Measurements from ENCODE around the gene DOCK7.

Gene DOCK7

DNA sequence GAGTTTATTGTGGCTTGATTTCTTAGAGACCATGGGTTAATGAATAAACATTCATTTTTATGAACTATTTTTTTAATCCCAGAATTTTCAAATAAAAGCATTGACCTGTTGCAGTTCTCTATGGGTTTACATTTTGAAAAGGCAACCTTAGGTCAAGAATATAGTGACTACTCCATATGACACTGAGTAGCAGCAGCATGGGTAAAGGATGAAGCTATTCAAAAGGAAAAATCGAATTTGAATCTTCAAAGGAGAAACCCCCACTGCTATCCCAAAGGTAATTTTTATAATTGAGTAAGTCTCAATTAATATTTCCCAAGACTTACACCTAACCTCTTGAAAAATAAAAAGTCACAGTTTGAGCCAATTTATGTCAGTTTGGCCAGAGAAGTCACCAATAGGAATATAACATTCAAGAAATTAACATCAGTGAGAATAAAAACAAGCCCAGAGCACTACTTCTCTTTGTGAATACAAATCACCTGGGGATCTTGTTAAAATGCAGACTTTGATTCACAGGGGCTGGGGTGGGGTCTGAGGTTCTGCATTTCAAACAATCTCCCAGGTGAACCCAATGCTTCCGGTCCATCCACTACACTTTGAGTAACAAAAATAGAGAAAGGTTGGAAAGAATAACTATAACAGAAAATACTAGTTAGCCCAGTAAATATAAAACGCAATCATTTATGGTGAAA, 211.5 kb downstream of the DOCK7 start:
- H3K36me3 ChIP-seq (ENCODE audit: low read length): no peaks in the 10 kb centered on the region

GRCh38 chr1:62467092-62467491, 221.1 kb downstream of the DOCK7 start:
- Histone ChIP-seq H3K36me3 (ENCODE audit: low read length) (no peaks in the 10 kb centered on the region), H3K79me2 (ENCODE audit: insufficient read depth, low read length) (no peaks in the 10 kb centered on the region), H3K4me3 (ENCODE audit: insufficient read depth, low read length, poor library complexity, severe bottlenecking) (no peak overlapping the region), H2AFZ (ENCODE audit: low read depth, low read length, severe bottlenecking) (no peak overlapping the region), H4K20me1 (ENCODE audit: low read depth, low read length) (no peaks in the 10 kb centered on the region), H3K9ac (ENCODE audit: low read length) (no peak overlapping the region), H3K4me2 (ENCODE audit: low read depth, low read length, poor library complexity, severe bottlenecking) (no peak overlapping the region), H3K27ac (ENCODE audit: low read depth, low read length) (no peak overlapping the region), H3K27me3 (ENCODE audit: low read length) (no peaks in the 10 kb centered on the region), H3K9me3 (ENCODE audit: insufficient read depth, low read length) (no peaks in the 10 kb centered on the region), H3K9me2 (replicated peaks; ENCODE audit: insufficient read depth, low read length) (no peaks in the 10 kb centered on the region), H3F3A (ENCODE audit: insufficient read depth) (no peaks in the 10 kb centered on the region)
- TF ChIP-seq EZH2phosphoT487 (conservative IDR thresholded peaks at IDR 0.05; ENCODE audit: low read length): no peak
- no peak for TF ChIP-seq CTCF (IDR thresholded peaks at IDR 0.05; ENCODE audit: insufficient read depth, low read length, poor library complexity, severe bottlenecking)

More for the DNA sequence above, 211.5 kb downstream of the DOCK7 start:
- TF ChIP-seq CTCF (IDR thresholded peaks at IDR 0.05; ENCODE audit: insufficient read depth, low read length, poor library complexity, severe bottlenecking) (no peak), EZH2phosphoT487 (conservative IDR thresholded peaks at IDR 0.05; ENCODE audit: low read length) (no peak)
- Histone ChIP-seq H3K9me3 (ENCODE audit: insufficient read depth, low read length) (no peaks in the 10 kb centered on the region), H3K4me2 (ENCODE audit: low read depth, low read length, poor library complexity, severe bottlenecking) (no peak overlapping the region), H2AFZ (ENCODE audit: low read depth, low read length, severe bottlenecking) (no peak overlapping the region), H3K27me3 (ENCODE audit: low read length) (no peaks in the 10 kb centered on the region), H4K20me1 (ENCODE audit: low read depth, low read length) (no peaks in the 10 kb centered on the region), H3F3A (ENCODE audit: insufficient read depth) (no peaks in the 10 kb centered on the region), H3K79me2 (ENCODE audit: insufficient read depth, low read length) (no peaks in the 10 kb centered on the region), H3K27ac (ENCODE audit: low read depth, low read length) (no peak overlapping the region), H3K9me2 (replicated peaks; ENCODE audit: insufficient read depth, low read length) (no peaks in the 10 kb centered on the region), H3K4me3 (ENCODE audit: insufficient read depth, low read length, poor library complexity, severe bottlenecking) (no peak overlapping the region), H3K9ac (ENCODE audit: low read length) (no peak overlapping the region)

GRCh38 chr1:62462370-62462769, 225.8 kb downstream of the DOCK7 start:
- H3K27me3 ChIP-seq (ENCODE audit: low read length): no peaks in the 10 kb centered on the region
- no peak overlapping the region for H2AFZ ChIP-seq (ENCODE audit: low read depth, low read length, severe bottlenecking)
- H3K9me2 ChIP-seq (replicated peaks; ENCODE audit: insufficient read depth, low read length): no peaks in the 10 kb centered on the region
- TF ChIP-seq EZH2phosphoT487 (conservative IDR thresholded peaks at IDR 0.05; ENCODE audit: low read length): no peak
- no peak overlapping the region for H3K4me2 ChIP-seq (ENCODE audit: low read depth, low read length, poor library complexity, severe bottlenecking)
- no peaks in the 10 kb centered on the region for H4K20me1 ChIP-seq (ENCODE audit: low read depth, low read length)
- H3K27ac ChIP-seq (ENCODE audit: low read depth, low read length): no peak overlapping the region
- no peak overlapping the region for H3K4me3 ChIP-seq (ENCODE audit: insufficient read depth, low read length, poor library complexity, severe bottlenecking)
- no peaks in the 10 kb centered on the region for H3K9me3 ChIP-seq (ENCODE audit: insufficient read depth, low read length)
- no peak overlapping the region for H3K9ac ChIP-seq (ENCODE audit: low read length)
- H3K79me2 ChIP-seq (ENCODE audit: insufficient read depth, low read length): no peaks in the 10 kb centered on the region
- no peaks in the 10 kb centered on the region for H3K36me3 ChIP-seq (ENCODE audit: low read length)
- peaks cover under 1% of the 10 kb centered on the region; the same call in 1 of the 2 replicates for H3F3A ChIP-seq (ENCODE audit: insufficient read depth)

- no peak overlapping the region for H3K27ac ChIP-seq (ENCODE audit: low read depth, low read length)
- peaks cover 11% of the 10 kb centered on the region; the same call in 1 of the 2 replicates for H3K36me3 ChIP-seq (ENCODE audit: low read length)
- H4K20me1 ChIP-seq (ENCODE audit: low read depth, low read length): peaks cover 5% of the 10 kb centered on the region
- H3K79me2 ChIP-seq (ENCODE audit: insufficient read depth, low read length): no peaks in the 10 kb centered on the region
- H3K4me2 ChIP-seq (ENCODE audit: low read depth, low read length, poor library complexity, severe bottlenecking): no peak overlapping the region
- no peak overlapping the region for H2AFZ ChIP-seq (ENCODE audit: low read depth, low read length, severe bottlenecking)
- no peak overlapping the region for H3K9ac ChIP-seq (ENCODE audit: low read length)
- no peak overlapping the region for H3K4me3 ChIP-seq (ENCODE audit: insufficient read depth, low read length, poor library complexity, severe bottlenecking)
- H3K9me2 ChIP-seq (replicated peaks; ENCODE audit: insufficient read depth, low read length): no peaks in the 10 kb centered on the region
- H3K27me3 ChIP-seq (ENCODE audit: low read length): no peaks in the 10 kb centered on the region
- peaks cover 31% of the 10 kb centered on the region for H3F3A ChIP-seq (ENCODE audit: insufficient read depth)
- TF ChIP-seq CTCF (IDR thresholded peaks at IDR 0.05; ENCODE audit: insufficient read depth, low read length, poor library complexity, severe bottlenecking) (no peak), EZH2phosphoT487 (conservative IDR thresholded peaks at IDR 0.05; ENCODE audit: low read length) (no peak)
- H3K9me3 ChIP-seq (ENCODE audit: insufficient read depth, low read length): no peaks in the 10 kb centered on the region
Observed at GRCh38 chr1:62457955-62458354, 230.2 kb downstream of the DOCK7 start.

All from SU-DHL-6 (cell line).